WTC11 (cell line): ENCODE data around the gene OR2W1.

ENCODE experiments used
- CTCF ChIP-seq: fragments of 200-600 bp; IDR thresholded peaks from 2 replicates; pipeline ENCODE4 v1.8.0; 2022; ENCODE audit warnings: antibody characterized with exemption
- ETV6 ChIP-seq: sonication (generic); formaldehyde crosslinking; IDR thresholded peaks from 2 replicates; pipeline ENCODE4 v1.8.1; 2022; ENCODE audit warnings: mild to moderate bottlenecking, missing genetic modification reagents
- GTF2I ChIP-seq: fragments of 250-450 bp; sonication (Bioruptor Pico); conservative IDR thresholded peaks from 2 replicates; pipeline ENCODE4 v1.4.0; 2021; ENCODE audit warnings: mild to moderate bottlenecking
- IRF2 ChIP-seq: sonication (generic); formaldehyde crosslinking; IDR thresholded peaks from 2 replicates; pipeline ENCODE4 v1.8.0; 2022; ENCODE audit warnings: low read depth, missing genetic modification reagents, borderline replicate concordance
- ZNF138 ChIP-seq: sonication (generic); formaldehyde crosslinking; conservative IDR thresholded peaks from 2 replicates; pipeline ENCODE4 v1.8.1; 2022; ENCODE audit warnings: mild to moderate bottlenecking, moderate library complexity, missing genetic modification reagents

- no peak for TF ChIP-seq ZNF138 (CRISPR knock-in tag)
- peak; percentile 79 for TF ChIP-seq CTCF
- TF ChIP-seq ETV6 (CRISPR knock-in tag): no peak
- TF ChIP-seq GTF2I (CRISPR knock-in tag): no peak
- no peak for TF ChIP-seq IRF2 (CRISPR knock-in tag)
Measured at GRCh38 chr6:29071831-29072723, 27.1 kb upstream of the OR2W1 start.
